ENCODE data around the gene CDYL.
A peak's percentile ranks its signal among the peaks of the same experiment; 100 is the strongest.

The CDYL gene

DNA sequence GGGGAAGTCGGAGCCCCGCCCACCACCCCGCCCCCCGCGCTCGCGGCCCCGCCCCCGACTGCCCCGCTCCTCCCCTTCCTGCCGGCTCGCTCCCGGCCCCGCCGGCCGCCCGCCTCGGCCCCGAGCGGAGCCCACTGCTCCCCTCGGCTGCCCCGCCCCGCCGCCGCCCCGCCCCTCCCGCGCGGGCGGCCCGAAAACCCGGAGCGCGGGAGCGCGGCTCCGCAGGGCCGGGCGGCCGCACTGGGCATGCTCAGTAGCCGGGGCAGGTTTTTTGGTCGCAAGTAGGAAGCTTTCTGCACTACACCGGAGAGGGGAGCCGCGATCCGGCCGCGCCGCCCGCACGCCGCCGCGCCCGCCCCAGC lies at the start of gene CDYL:
Gene CDYL (plus strand): TSS at position 274 of the 362 bp plus-strand sequence. CDS start 380 bp downstream, outside the sequence.
- H3K4me3 Mint-ChIP-seq: peak within 1 kb of the TSS; percentile 85
- peak; percentile 92 for DNase-seq
- peaks cover 17% of the 10 kb centered on the region for H3K36me3 Mint-ChIP-seq (ENCODE audit: low read depth)
- H3K4me1 Mint-ChIP-seq: peaks cover 67% of the 10 kb centered on the region
- H3K9me3 Mint-ChIP-seq: peaks cover 27% of the 10 kb centered on the region
- H3K27me3 Mint-ChIP-seq: peaks cover 10% of the 10 kb centered on the region
- H3K27ac Mint-ChIP-seq: peak within 1 kb of the TSS; percentile 85
- ATAC-seq: peak; percentile 73

GRCh38 chr6:4726645-4727044 lies 49.6 kb upstream of the CDYL start:
- DNase-seq (no peak), ATAC-seq (no peak)
- Mint-ChIP-seq H3K36me3 (ENCODE audit: low read depth) (no peaks in the 10 kb centered on the region), H3K4me3 (no peak overlapping the region), H3K27me3 (peaks cover 16% of the 10 kb centered on the region), H3K4me1 (peaks cover 15% of the 10 kb centered on the region), H3K9me3 (no peaks in the 10 kb centered on the region), H3K27ac (no peak overlapping the region)

- Mint-ChIP-seq H3K9me3 (no peaks in the 10 kb centered on the region), H3K36me3 (ENCODE audit: low read depth) (no peaks in the 10 kb centered on the region), H3K4me3 (no peak overlapping the region)
These were observed 49.0 kb upstream of the CDYL start for GRCh38 chr6:4727217-4727616.

DNA sequence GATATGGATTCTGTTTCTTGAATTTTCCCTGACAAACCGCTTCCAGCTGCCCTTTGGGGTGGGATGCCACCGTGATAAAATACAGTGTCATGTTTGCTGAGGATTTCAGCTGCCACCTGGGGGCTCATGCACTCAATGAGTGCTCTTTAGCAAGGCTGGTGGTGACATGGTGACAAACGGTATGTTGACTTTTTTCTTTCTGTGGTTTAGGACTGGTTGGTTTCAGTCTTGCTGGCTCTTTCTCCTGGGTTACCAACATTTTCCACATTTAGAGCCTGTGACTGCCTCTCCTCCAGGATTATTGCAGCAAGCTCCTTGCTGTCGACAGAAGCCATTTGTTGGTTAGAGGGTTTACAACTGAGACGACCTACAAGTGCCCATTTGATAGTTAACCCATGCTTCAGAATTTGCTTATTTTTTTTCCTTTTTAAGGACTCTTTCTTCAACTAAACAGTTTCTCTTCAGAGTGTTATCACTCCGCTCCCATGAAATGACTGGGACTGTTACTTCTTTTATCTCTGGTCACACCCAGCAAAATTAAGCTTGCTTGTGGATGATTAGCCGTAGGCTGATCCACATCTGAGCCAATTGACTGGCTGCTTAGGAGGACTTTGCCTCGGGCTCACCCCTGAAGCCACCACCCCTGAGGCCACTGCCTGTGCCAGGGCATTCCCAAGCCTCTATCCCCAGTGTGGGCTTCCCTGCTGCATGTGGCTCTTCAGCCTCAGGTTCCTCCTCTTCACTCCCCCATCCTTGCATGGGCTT lies 48.4 kb upstream of the CDYL start:
- Mint-ChIP-seq H3K27ac (peak overlapping the region; percentile 76), H3K9me3 (no peaks in the 10 kb centered on the region), H3K36me3 (ENCODE audit: low read depth) (no peaks in the 10 kb centered on the region), H3K4me1 (peaks cover 15% of the 10 kb centered on the region), H3K27me3 (peaks cover 16% of the 10 kb centered on the region), H3K4me3 (no peak overlapping the region)
- ATAC-seq (peak; percentile 95), DNase-seq (peak; percentile 20)

More at GRCh38 chr6:4727217-4727616, 49.0 kb upstream of the CDYL start:
- H3K27me3 Mint-ChIP-seq: peaks cover 16% of the 10 kb centered on the region
- ATAC-seq (no peak), DNase-seq (no peak)
- H3K4me1 Mint-ChIP-seq: peaks cover 15% of the 10 kb centered on the region
- H3K27ac Mint-ChIP-seq: peak overlapping the region; percentile 76

DNA sequence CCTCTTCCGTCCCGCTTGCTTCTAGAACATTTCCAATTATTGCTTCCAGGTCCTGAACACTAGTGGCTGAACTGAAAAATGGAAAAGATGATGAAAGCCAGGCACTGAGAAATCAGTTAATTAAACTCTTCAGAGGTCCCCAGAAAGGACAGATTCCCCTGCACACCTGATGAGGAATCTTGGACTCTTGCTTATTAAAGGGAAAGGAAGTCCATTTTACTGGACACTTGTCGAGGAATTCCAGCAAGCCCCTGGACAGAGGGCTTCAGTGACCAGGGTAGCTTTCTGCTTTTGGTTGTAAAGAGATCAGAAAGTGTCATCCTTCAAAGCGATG lies 47.8 kb upstream of the CDYL start:
- H3K4me3 Mint-ChIP-seq: no peak overlapping the region
- DNase-seq: no peak

GRCh38 chr6:4728926-4729325 lies 47.3 kb upstream of the CDYL start:
- DNase-seq: no peak
- Mint-ChIP-seq H3K27me3 (peaks cover 16% of the 10 kb centered on the region), H3K27ac (no peak overlapping the region)

More for the DNA sequence above, 47.8 kb upstream of the CDYL start:
- no peaks in the 10 kb centered on the region for H3K9me3 Mint-ChIP-seq
- H3K4me1 Mint-ChIP-seq: peaks cover 15% of the 10 kb centered on the region
- no peak for ATAC-seq
- peaks cover 16% of the 10 kb centered on the region for H3K27me3 Mint-ChIP-seq
- no peaks in the 10 kb centered on the region for H3K36me3 Mint-ChIP-seq (ENCODE audit: low read depth)
- no peak overlapping the region for H3K27ac Mint-ChIP-seq

GRCh38 chr6:4731996-4732395 lies 44.2 kb upstream of the CDYL start:
- no peak overlapping the region for H3K4me3 Mint-ChIP-seq
- no peak overlapping the region for H3K27ac Mint-ChIP-seq
- no peak for ATAC-seq
- no peaks in the 10 kb centered on the region for H3K9me3 Mint-ChIP-seq
- no peaks in the 10 kb centered on the region for H3K36me3 Mint-ChIP-seq (ENCODE audit: low read depth)
- DNase-seq: no peak
- peaks cover 15% of the 10 kb centered on the region for H3K4me1 Mint-ChIP-seq
- peaks cover 19% of the 10 kb centered on the region for H3K27me3 Mint-ChIP-seq

More at GRCh38 chr6:4728926-4729325, 47.3 kb upstream of the CDYL start:
- peaks cover 15% of the 10 kb centered on the region for H3K4me1 Mint-ChIP-seq
- no peak for ATAC-seq
- H3K4me3 Mint-ChIP-seq: no peak overlapping the region
- H3K36me3 Mint-ChIP-seq (ENCODE audit: low read depth): no peaks in the 10 kb centered on the region
- no peaks in the 10 kb centered on the region for H3K9me3 Mint-ChIP-seq

DNA sequence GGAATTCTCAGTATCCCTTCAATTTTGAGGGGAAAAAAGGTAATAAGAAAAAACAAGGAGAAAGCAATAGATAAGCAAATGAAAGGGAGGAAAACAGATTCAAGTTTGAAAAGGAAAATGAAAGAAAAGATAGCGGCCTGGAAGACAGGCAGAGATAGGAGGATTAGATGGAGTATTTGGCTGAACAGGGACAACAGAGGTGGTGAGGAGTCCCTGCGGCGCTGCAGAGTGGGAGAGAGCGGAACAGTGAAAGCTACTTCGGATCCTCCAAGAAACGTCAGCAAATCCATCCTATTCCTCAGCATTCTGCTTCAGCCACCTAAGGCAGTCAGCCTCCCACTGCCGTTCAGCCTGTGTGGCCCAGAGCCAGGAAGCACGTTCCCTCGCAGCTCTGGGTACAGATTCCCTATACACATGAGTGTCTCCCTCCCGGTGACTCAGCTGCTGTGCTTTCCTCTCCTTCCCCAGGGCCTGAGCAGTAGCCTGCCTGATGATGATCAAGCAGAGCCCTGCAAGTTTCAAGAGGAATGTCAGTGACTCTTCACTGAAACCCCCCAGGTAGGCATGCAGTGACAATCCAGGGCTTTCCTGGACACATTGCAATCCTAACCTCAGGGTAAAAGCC lies 43.4 kb upstream of the CDYL start:
- peak; percentile 33 for ATAC-seq
- Mint-ChIP-seq H3K36me3 (ENCODE audit: low read depth) (no peaks in the 10 kb centered on the region), H3K4me1 (peaks cover 8% of the 10 kb centered on the region), H3K4me3 (no peak overlapping the region), H3K27me3 (peaks cover 17% of the 10 kb centered on the region), H3K27ac (no peak overlapping the region), H3K9me3 (no peaks in the 10 kb centered on the region)
- no peak for DNase-seq

GRCh38 chr6:4736371-4736873 lies 39.8 kb upstream of the CDYL start:
- peaks cover 12% of the 10 kb centered on the region for H3K27me3 Mint-ChIP-seq
- DNase-seq (no peak), ATAC-seq (no peak)
- H3K4me3 Mint-ChIP-seq: no peak overlapping the region
- H3K36me3 Mint-ChIP-seq (ENCODE audit: low read depth): no peaks in the 10 kb centered on the region
- no peaks in the 10 kb centered on the region for H3K9me3 Mint-ChIP-seq
- H3K27ac Mint-ChIP-seq: no peak overlapping the region
- no peaks in the 10 kb centered on the region for H3K4me1 Mint-ChIP-seq

DNA sequence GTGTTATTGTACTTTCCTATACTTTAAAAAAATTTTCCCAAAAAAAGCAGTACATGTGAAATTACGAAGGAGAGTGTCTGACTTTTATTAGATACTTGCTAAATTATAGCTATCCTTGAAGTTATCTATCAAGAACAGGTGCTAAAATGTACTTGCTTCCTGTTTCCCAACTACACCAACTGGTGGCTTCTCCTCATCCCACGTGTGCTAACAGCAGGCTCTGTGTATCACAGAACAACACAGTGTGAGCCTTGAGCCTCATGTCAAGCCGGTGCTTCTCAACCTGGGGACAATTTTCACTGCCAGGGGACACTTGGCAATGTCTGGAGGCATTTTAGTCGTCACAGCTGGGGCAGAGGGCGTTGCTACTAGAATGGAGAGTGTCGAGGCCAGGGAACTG lies 36.2 kb upstream of the CDYL start:
- Mint-ChIP-seq H3K9me3 (no peaks in the 10 kb centered on the region), H3K36me3 (ENCODE audit: low read depth) (no peaks in the 10 kb centered on the region), H3K27me3 (peaks cover 12% of the 10 kb centered on the region), H3K4me1 (no peaks in the 10 kb centered on the region), H3K4me3 (no peak overlapping the region), H3K27ac (no peak overlapping the region)
- ATAC-seq (no peak), DNase-seq (no peak)

- Mint-ChIP-seq H3K27me3 (peaks cover 7% of the 10 kb centered on the region), H3K27ac (no peak overlapping the region), H3K36me3 (ENCODE audit: low read depth) (no peaks in the 10 kb centered on the region), H3K9me3 (no peaks in the 10 kb centered on the region), H3K4me1 (no peaks in the 10 kb centered on the region), H3K4me3 (no peak overlapping the region)
- ATAC-seq (no peak), DNase-seq (no peak)
These were observed 33.1 kb upstream of the CDYL start for GRCh38 chr6:4743062-4743461.

DNA sequence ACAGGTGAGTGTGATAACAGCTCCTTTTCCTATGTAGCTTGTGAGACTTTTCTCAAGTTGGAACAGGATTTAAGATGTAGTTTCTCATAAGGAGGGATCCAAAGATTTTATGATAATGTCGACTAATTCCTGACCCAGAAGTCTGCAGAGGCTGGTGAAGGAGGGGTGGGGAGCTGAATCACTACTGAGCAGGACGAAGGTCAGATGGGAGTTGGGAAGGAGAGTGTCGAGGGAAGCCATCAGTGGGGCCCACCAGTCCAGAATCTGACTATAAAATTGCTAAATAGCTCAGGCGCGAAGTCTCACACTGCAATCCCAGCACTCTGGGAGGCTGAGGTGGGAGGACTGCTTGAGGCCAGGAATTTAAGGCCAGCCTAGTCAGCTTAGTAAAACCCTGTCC lies 32.3 kb upstream of the CDYL start:
- H3K27ac Mint-ChIP-seq: no peak overlapping the region
- H3K9me3 Mint-ChIP-seq: no peaks in the 10 kb centered on the region
- H3K27me3 Mint-ChIP-seq: peaks cover 4% of the 10 kb centered on the region
- no peak for ATAC-seq
- H3K4me1 Mint-ChIP-seq: no peaks in the 10 kb centered on the region
- no peak for DNase-seq
- no peaks in the 10 kb centered on the region for H3K36me3 Mint-ChIP-seq (ENCODE audit: low read depth)
- no peak overlapping the region for H3K4me3 Mint-ChIP-seq

GRCh38 chr6:4747588-4747987 lies 28.6 kb upstream of the CDYL start:
- Mint-ChIP-seq H3K27me3 (no peaks in the 10 kb centered on the region), H3K36me3 (ENCODE audit: low read depth) (no peaks in the 10 kb centered on the region), H3K9me3 (no peaks in the 10 kb centered on the region), H3K4me1 (no peaks in the 10 kb centered on the region), H3K4me3 (no peak overlapping the region), H3K27ac (no peak overlapping the region)
- DNase-seq (no peak), ATAC-seq (no peak)

- no peaks in the 10 kb centered on the region for H3K36me3 Mint-ChIP-seq (ENCODE audit: low read depth)
- ATAC-seq (no peak), DNase-seq (no peak)
- H3K4me1 Mint-ChIP-seq: no peaks in the 10 kb centered on the region
- H3K9me3 Mint-ChIP-seq: no peaks in the 10 kb centered on the region
- H3K27ac Mint-ChIP-seq: no peak overlapping the region
- peaks cover 9% of the 10 kb centered on the region for H3K27me3 Mint-ChIP-seq
- no peak overlapping the region for H3K4me3 Mint-ChIP-seq
These were observed 24.3 kb upstream of the CDYL start for GRCh38 chr6:4751823-4752464.

DNA sequence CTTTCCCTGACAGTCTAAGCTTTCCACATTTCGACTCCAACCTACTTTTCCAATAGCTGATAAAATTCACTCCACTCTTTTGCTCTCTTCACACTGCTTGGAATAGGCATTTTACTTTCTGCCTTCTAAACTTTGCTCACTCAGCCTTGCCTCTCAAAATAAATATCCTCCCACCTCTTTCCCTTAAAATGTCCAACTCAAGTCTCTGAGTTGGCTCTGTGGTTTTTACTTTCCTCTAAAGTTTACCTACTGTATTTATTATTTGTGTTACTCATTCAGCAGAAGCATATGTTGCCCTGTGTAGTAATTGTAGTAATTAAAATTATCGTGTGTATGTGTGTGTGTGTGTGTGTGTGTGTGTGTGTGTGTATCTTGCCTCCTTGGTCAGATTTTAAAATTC lies 20.0 kb upstream of the CDYL start:
- DNase-seq: no peak
- no peaks in the 10 kb centered on the region for H3K36me3 Mint-ChIP-seq (ENCODE audit: low read depth)
- no peaks in the 10 kb centered on the region for H3K4me1 Mint-ChIP-seq
- H3K9me3 Mint-ChIP-seq: peaks cover 6% of the 10 kb centered on the region
- peaks cover 16% of the 10 kb centered on the region for H3K27me3 Mint-ChIP-seq
- no peak for ATAC-seq
- H3K4me3 Mint-ChIP-seq: no peak overlapping the region
- H3K27ac Mint-ChIP-seq: no peak overlapping the region

All from activated naive CD8-positive, alpha-beta T cell treated with anti-CD3 and anti-CD28 coated beads, Interleukin-2, amount 50 U/mL, for 24 hours (primary cell).